NCI-H524 treated with DMSO at 0.1 percent for 48 hours (cell line): ENCODE measurements around the gene SEMA5A.
A peak's percentile ranks its signal among the peaks of the same experiment; 100 is the strongest.

ENCODE experiments used
- DNase-seq: peaks from one replicate; lab custom pipeline; 2025; lab: John Stamatoyannopoulos, UW

SEMA5A gene

DNA sequence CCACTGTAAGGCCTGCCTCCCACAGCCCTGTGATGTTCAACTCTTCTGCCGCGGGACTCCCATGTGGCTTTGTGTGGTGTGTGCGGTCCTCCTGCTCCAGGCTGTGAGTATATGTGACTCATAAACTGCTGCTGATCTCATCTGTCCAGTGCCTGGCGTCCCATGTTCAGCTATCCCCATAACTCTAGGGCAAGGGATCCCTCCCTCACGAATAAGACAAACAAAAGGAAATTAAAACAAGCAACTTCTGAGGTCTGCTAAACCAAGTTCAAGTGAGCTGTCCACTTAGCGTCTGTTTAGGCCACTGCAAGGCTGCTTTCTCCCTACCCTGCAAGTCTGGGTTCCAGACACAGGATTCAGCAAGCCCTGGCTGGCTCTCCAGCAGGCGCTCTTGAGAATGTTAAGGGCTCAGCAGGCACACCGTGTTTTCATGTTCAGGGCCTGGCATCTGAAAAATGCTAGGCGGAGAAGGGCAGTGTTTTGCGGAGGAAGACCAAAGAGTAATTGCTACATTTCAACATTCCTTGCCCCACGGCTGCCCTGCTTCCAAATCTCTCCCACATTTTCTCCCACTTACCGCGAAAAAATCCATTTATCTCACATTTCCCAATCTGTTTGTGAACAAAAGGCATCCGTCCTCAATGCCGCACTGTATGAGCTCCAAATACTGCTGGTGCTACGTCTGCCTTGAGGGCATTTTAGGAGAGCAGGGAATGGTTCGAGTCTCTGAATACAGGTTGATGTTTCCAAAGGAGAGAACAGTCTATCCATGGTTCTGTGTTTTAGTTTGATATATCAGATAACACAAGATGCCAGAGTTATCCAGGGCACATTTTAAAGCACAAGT lies 280.2 kb downstream of the SEMA5A start:
- DNase-seq: no peak

DNA sequence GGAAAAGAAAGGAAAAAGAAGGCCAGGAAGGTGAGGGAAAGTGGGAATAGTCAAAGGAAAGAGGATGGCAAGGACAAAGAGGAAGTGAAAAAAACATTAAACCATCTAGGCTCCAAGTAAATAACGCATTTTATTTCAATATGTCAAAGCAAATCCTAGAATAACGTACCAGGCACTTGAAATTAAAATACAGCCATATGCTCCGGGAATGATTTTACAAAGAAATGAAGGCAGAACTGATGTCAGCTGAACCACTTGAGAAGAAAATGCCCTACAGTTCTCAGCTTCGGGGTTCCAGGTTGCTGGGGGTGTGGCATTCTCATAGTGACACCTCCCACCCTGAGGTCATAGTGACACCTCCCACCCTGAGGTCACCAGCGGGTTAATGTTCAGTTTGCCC lies 281.6 kb downstream of the SEMA5A start:
- DNase-seq: no peak

DNA sequence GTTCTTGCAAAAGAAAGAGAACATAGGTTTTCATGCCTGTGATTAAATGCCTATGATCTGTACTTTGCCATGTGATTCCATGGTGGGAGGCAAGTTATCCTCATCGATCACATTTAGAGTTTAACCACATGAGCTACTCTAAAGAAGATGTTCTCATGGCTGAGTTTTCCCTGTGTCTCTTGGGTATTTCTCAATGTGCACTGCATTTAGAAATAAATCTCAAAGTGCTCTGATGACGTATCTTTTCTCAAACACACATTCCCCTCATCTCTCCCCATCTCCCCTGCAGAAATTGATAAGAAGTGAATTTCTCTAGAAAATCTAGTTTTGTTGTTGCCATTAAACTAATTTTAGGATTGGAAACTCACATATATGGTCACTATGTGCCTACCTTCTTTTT lies 282.2 kb downstream of the SEMA5A start:
- no peak for DNase-seq

- no peak for DNase-seq
Measured at GRCh38 chr5:9251379-9251980, 294.4 kb downstream of the SEMA5A start.

- no peak for DNase-seq
Measured at GRCh38 chr5:9249231-9249630, 296.6 kb downstream of the SEMA5A start.

GRCh38 chr5:9245071-9245470 lies 300.8 kb downstream of the SEMA5A start:
- no peak for DNase-seq

DNA sequence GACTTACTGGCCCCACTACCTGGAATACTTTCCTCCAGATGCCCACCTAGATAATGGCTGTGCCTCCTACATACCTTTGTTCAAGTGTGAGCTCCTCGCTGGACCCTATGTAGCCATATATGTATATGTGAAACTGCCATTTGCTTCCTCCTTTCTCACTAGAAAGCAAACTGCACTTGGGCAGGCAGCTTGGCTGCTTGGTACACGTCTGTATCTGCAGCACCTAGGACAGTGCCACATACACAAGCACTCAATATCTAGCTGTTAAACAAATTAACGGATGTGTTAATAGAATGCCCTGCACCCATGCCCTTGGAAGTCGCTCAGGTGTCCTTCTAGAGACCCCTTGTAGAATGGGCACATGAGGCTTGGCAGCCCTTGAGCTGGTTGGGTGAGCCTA lies 301.5 kb downstream of the SEMA5A start:
- DNase-seq: no peak

- DNase-seq: no peak
Measured at GRCh38 chr5:9241479-9242305, 304.2 kb downstream of the SEMA5A start.

GRCh38 chr5:9240431-9240830 lies 305.4 kb downstream of the SEMA5A start:
- DNase-seq: no peak

GRCh38 chr5:9239626-9240025 lies 306.2 kb downstream of the SEMA5A start:
- no peak for DNase-seq

DNA sequence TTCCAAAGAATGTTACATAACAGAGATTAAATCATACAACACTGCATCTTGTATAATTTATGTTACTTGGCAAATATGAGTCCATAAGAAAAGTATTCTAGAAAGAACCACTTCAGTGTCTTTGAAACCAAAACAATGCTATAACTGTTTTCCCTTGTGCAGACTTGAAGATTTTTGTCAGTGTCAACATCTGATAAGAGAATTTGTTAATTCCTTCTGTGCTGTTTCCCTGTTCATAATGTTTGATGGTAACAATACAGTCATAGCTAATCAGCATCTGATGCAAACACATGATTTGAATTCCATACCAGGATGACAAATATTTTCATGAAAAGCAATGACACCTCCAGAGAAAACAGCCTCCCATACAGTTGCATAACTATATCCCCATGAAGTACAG lies 306.8 kb downstream of the SEMA5A start:
- DNase-seq: no peak

DNA sequence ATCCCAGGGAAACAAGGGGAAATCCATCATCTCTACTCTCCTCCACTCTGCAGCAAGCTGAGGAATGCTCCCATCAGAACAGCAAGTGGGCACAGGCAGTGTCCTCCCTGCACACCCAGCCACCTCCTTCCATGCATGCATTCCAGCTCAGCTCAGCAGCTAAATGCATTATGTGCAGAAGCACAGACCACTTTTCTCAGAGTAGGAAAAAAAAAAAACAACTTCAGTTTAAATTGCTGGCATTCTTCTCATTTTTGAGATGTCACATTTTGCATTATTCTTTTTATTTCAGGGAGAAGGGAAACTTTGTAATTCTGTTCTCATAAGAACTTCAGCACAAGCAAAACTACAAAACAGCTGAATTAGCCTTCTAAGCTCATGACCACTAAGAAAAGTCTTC lies 312.2 kb downstream of the SEMA5A start:
- DNase-seq: no peak

GRCh38 chr5:9233035-9233434 lies 312.8 kb downstream of the SEMA5A start:
- DNase-seq: no peak

DNA sequence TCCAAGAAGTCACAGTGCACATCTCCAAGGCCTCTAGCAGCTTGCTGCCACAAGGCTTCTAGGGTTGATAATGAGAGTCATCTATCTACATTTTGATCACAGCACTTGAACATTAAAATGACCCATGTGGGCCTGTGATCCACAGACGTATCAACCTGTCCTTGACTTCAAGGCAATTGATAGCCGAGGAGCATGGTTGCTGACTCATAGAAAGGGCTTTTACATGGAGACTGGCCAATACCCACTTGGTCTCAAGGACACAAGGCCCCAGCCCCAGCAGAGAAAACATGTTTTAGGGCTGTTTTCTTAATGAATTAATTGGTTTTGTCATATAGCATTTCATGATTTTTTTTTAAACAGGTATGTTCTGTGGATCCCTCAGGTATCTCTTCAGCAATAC lies 314.0 kb downstream of the SEMA5A start:
- DNase-seq: no peak

- DNase-seq: no peak
Measured at GRCh38 chr5:9230355-9230754, 315.5 kb downstream of the SEMA5A start.

GRCh38 chr5:9226016-9226536 lies 319.8 kb downstream of the SEMA5A start:
- no peak for DNase-seq

DNA sequence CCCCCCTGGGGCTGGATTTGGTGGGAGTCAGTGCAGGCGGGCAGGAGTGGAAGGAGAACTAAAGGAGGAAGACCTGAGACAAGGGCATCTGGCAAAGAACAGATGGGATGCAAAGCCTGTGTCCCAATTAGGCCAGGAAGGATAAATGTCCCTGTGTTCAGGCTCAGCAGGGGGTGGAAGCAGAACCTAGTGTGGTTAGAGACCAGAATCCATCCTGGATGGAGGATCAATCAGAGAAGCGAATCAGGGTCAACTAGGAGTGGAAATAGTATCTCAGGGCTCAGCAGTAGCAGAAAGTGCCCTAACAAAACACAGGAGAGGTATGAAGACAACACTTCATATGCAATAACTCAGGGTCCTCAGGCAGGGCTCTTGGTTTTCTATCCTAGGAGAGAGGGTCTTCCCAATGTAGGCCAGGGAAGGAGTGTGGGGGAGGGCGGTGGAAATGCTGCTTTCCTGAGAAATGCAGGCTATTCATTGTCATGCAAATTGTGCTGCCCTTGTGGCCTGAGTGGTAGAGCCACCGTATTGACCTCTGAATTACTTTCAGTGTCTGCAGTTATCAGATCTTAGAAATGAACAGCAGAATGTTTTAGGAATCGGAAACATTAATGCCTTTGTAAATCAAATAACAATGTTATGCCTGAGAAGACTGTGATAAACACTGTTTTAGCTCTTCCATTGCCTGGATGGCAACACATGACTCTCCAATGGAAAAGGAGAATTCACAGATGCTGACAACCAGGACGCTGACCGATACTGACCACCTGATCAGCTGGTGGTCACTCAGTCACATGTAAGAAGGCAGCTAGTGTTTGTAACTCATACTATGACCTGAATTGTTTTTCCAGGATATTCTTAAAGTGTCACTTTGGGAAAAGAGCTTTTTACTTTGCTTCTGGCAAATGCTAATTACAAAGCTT lies 323.6 kb downstream of the SEMA5A start:
- peak; percentile 34 for DNase-seq

GRCh38 chr5:9218358-9218757 lies 327.5 kb downstream of the SEMA5A start:
- no peak for DNase-seq

- no peak for DNase-seq
Measured at GRCh38 chr5:9212605-9213004, 333.3 kb downstream of the SEMA5A start.

GRCh38 chr5:9209846-9210492 lies 335.9 kb downstream of the SEMA5A start:
- no peak for DNase-seq

- peak; percentile 3 for DNase-seq
Measured at GRCh38 chr5:9207817-9208418, 338.0 kb downstream of the SEMA5A start.
